A172 (cell line): ENCODE measurements around the gene SGMS1. TPM values are rescaled to one million over a fixed set of nuclear protein-coding genes. Genes with fewer than 3 reads are reported as not detected.

Experiments
- DNase-seq: peaks from one replicate; pipeline ENCODE4 v3.0.0-alpha.2; 2015; ENCODE audit warnings: low spot score
- total RNA-seq: library from RNA; depleted of rRNA; stranded (reverse); fragments of >200 nt; shearing (Covaris generic); gene quantifications from 2 replicates; pipeline ENCODE4 v1.2.3, GENCODE V29; 2014

Gene SGMS1
- total RNA-seq, 1 experiment from 2014 or later: 24.3 TPM

DNA sequence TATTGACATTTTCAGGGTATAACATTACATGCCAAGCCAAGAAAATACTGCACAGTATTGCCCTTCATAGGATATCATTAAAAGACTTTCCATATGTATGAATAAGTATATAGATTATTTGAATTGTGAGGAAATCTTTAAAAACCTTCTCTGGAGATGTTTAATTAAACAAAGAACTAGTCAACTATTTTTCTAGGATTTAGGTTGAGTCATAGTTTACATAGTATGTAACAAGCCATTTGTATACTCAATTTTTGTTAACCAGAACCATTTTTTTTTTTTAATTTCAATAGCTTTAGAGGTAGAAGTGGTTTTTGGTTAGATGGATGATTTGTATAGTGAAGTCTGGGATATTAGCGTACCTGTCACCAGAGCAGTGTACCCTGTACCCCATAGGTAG lies 221.3 kb downstream of the SGMS1 start:
- DNase-seq: no peak

DNA sequence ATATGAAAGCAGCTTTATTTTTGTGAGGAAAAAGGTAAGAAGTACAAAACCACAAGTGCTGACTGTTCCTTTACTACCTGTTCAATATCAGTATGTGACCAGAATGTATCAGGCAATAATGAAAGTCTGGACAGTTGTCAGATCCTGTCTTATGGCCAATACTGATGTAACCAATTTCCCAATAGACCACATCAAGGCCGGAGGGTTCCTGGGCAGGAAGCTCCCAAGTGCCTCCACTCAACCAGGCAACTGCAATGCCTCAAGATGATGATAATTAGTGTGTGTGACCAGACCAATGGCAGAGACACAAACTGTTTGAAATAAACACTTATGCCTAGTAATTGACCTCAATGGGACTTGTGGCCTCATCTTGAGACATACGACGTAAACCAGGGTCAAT lies 223.1 kb downstream of the SGMS1 start:
- no peak for DNase-seq

GRCh38 chr10:50398823-50399222 lies 224.9 kb downstream of the SGMS1 start:
- no peak for DNase-seq

GRCh38 chr10:50398381-50398780 lies 225.4 kb downstream of the SGMS1 start:
- no peak for DNase-seq

DNA sequence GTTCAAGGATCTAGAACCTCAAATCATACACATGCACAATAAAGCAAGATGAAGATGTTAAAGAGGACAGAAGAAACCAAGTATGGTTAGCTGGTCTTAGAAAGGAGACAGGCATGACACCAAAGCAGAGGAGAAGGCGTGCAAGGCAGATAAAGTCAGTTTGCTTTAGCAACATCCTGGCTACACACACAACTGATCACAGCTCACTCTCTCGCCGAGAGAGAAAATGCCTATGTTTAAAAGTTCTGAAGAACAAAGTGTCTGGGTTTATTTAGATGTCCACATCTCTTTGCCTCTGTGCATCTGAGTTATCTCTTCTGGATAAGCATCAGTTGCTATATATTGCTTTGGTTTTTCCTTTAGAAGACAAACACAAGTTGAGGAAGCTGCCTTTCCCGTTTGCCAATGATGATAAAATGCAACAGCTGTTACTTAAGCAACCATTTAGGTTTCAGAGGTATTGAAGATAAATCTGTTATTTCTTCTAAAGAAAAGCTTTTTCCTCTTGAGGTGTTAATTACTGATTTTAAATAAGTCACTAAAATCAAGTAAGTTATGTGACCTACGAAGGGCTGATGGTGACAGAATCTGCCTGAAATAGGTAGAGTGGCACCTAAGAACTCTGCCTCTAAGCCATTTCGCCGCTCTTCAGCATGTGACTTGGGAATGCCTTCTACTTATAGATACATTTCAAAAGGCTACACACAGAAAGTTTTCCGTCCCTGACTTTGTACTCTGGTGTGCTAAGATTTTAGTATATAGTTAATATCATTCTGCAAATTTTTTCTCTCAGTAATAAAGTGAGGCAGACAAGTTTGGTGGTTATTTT lies 226.2 kb downstream of the SGMS1 start:
- no peak for DNase-seq

- peak; percentile 36 for DNase-seq
These were observed 227.1 kb downstream of the SGMS1 start for GRCh38 chr10:50396491-50397311.

DNA sequence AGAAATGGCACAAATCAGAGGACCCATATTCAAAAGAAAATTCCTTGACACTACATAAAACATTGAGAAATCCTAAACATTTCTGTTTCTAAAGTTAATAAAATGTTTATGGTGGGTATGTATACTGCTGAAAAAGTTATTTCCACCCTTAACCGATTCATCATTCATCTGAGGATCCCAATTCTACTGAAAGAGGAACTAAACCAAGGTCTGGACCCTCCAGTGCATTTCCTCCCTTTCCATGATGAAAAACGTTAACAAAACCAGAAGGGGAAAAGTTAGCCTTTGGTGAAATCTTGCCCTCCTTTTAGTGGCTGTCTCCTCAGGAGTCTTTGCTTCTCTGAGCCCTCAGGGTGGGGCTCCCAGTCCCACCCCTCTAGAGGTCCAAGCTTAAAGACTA lies 227.9 kb downstream of the SGMS1 start:
- DNase-seq: no peak

- no peak for DNase-seq
These were observed 228.5 kb downstream of the SGMS1 start for GRCh38 chr10:50395271-50395670.

- DNase-seq: no peak
These were observed 228.9 kb downstream of the SGMS1 start for GRCh38 chr10:50394832-50395231.

DNA sequence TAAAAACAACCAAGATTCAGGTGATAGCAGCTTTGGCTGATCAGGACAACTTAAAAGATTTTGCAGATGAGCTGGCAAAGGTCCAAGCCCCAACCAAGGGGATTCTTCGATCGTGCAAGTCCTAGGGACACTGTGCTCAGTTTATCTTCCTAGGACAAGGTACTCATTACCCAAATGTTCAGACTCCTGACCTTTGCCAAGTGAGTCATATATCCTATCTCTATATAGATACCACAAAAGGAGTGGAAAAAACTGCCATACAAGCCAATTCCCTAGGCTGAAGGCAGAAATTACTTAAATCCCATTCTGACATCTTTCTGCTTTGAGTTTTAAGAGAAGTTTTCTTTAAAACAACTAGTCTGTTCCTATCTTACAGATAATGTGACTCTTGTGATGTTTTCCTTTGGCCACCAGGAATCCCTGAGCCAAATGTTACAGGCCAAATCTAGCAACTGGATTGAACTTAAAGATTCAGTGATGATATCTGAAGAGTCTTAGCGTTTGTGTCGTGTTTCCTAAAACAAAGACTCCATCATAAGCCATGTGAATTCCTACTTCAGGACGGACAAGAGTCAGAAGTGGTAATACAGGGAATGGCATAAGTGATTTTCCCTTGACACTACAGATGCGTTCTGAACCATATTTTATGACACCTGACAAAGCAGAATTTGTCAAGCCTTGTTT lies 229.8 kb downstream of the SGMS1 start:
- peak; percentile 66 for DNase-seq

DNA sequence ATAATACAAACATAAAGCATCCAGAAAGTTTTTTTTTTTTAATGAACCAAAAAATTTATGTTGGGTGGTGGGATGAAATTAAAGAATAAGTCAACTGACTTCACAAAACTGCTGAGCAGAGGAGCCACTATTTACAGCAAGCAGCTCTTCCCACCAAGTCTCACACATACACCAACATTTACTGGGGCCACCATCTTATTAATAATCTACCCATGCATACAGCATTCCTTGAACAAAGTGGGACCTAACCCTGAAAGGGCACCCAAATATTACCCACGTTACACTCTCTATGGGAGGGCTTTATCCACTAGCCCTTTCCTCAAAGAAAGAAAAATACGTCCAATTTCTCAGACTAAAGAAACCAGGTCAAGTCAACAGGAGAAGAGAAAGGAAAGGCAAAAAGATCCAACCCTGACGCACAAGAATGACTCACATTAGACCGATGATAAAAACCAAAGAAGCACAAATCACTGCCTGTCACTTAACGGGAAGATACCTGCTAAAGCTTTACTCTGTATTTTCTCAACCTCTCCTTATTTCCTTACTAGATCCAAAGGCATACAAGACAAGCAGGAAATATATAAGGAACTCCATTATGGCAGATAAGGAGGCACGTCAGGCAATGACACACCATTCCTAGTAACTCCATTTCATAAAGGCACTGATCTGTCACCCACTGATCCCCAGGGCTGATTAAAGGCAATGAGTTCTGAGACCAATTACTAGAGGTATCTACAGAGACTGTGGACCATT lies 230.6 kb downstream of the SGMS1 start:
- DNase-seq: peak; percentile 84

GRCh38 chr10:50392426-50392825 lies 231.3 kb downstream of the SGMS1 start:
- DNase-seq: no peak

- DNase-seq: no peak
These were observed 233.5 kb downstream of the SGMS1 start for GRCh38 chr10:50390302-50390701.

DNA sequence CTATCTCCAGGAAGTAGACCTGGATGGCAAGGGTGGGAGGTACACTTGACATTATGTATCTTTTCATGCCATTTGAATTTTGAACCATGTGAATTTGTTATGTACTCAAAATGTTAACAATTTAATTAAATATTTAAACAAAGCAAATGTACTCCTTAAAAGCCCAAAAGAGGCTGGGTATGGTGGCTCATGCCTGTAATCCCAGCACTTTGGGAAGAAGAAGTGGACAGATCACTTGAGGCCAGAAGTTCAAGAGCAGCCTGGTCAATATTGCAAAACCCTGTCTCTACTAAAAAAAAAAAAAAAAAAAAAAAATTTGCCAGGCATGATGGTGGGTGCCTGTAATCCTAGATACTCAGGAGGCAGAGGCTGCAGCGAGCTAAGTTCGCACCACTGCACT lies 235.6 kb downstream of the SGMS1 start:
- DNase-seq: no peak

- DNase-seq: no peak
These were observed 236.1 kb downstream of the SGMS1 start for GRCh38 chr10:50387732-50388073.

- DNase-seq: no peak
These were observed 236.6 kb downstream of the SGMS1 start for GRCh38 chr10:50387007-50387731.

GRCh38 chr10:50385624-50386023 lies 238.1 kb downstream of the SGMS1 start:
- DNase-seq: no peak

DNA sequence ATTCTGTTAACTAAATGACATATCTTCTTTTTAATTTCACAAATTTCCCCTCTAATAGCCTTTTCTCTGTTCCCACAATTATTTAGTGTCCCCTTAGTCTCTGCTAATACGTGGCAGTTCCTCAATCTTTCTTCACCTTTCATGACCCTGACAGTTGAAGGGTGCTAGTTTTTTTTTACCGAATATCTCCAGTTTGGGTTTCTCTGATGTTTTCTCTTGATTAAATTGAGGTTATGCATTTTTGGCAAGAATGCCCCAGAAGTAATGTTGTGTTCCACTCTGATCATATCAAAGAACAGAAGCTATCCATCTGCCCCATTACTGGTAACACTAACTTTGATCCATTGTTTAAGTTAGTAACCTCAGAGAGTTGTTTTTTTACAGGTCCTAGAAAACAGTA lies 238.9 kb downstream of the SGMS1 start:
- DNase-seq: no peak

- DNase-seq: no peak
These were observed 239.5 kb downstream of the SGMS1 start for GRCh38 chr10:50384238-50384637.

DNA sequence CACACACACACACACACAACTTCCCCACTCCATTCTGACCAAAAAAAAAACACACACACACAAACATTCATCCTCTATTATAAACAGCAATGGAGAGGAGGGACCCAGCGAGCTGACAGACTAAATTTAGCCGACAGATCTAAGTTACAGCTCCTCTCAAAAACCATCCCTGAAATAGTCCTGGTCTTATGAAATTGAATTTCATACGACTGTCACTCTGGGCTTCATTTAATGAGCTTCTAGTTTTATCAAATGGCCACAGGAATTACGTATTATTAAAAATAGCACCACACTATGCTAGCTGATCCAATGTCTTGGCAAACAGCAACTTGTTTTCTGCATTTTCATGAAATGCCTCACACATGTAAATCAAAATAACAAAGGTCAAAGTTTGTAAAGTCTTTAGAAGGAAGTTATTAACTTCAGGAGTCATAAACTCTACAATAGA lies 241.2 kb downstream of the SGMS1 start:
- no peak for DNase-seq

DNA sequence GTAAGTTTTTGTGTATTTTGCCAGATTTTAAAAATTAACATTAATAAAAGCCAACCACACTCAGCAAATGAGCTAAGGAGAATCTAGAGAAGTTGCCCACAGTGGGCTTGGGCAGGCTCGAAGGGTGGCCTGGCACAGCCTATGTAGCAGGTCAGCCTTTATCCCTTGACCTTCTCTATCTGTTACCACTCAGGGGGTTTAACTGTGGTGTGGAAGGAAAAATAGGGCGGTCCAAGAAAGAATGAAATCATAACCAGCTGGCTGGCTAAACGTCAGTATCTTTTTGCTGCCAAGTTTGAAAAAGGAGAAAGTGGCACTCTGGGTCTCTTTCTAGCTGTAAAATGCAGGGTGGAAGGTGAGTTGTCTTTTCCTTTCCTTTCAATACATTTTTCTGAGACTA lies 242.1 kb downstream of the SGMS1 start:
- DNase-seq: no peak
